Measurements from ENCODE around the gene EHMT1.

Gene EHMT1

GRCh38 chr9:137648396-137648795 is 29.6 kb downstream of the EHMT1 start:
- DNase-seq: no peak

GRCh38 chr9:137649553-137649952 is 30.7 kb downstream of the EHMT1 start:
- no peak for DNase-seq

DNA sequence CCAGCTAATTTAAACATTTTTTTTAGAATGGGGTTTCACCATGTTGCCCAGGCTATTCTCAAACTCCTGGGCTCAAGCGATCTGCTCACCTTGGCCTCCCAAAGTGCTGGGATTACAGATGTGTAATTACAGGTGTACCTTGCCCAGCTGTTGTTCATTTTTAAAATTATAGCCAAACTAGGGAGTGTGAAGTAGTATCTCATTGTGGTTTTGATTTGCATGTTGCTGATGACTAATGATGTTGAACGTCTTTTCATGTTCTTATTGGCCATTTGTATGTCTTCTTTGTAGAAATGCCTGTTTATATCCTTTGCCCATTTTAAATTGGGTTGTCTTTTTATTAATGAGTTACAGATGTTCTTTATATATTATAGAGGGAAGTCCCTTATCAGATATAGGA is 31.5 kb downstream of the EHMT1 start:
- DNase-seq: no peak

- no peak for DNase-seq
These were observed 32.0 kb downstream of the EHMT1 start for GRCh38 chr9:137650779-137651178.

GRCh38 chr9:137656416-137656815 is 37.6 kb downstream of the EHMT1 start:
- no peak for DNase-seq

- DNase-seq: no peak
These were observed 38.8 kb downstream of the EHMT1 start for GRCh38 chr9:137657606-137658005.

DNA sequence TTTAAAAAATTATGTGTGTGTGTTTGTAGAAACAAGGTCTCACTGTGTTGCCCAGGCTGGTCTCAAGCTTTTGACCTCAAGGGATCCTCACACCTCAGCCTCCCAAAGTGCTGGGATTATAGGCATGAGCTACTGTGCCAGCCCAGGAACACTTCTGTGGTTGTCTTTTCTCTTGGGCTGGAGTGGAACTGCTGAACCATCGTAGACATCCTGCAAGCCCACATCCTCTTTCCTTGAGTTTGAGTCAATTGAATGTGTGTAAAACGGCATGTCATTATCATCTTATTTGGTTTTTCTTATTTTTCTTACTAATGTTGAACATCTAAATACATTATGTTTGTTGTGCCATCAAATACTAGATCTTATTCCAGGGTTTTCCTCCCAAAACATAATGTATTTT is 40.0 kb downstream of the EHMT1 start:
- DNase-seq: no peak

DNA sequence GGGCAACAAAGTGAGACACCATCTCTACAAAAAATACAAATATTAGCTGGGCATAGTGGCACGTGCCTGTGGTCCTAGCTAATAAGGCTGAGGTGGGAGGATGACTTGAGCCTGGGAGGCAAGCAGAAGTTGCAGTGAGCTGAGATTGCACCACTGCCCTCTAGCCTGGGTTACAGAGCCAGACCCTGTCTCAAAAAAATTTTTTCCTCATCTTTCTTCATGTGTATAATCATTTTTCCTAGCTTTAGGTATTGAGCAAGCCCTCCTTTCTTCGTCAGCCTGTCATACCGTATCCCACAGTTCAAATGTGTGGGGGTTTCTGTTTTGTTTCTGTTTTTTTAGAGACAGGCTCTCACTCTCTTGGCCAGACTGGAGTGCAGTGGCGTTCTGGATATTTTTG is 41.3 kb downstream of the EHMT1 start:
- DNase-seq: no peak

DNA sequence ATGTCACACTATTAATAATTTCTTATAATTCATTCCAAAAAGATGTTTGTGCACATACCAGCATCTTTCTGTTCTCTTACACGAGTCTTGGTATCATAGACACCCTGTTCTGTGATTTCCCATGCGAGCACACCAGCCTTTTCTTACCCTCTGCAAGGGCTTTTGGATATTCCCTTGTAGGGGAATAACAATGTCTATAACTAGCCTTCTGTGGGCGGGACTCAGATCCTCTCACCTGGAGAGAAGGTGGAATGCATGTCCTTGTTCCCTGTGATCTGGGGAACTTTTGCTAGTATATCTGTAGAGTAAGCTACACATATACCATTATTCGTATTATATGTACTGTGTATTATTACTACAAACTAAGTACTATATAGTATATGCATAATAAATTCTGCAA is 44.8 kb downstream of the EHMT1 start:
- DNase-seq: no peak

GRCh38 chr9:137664676-137665075 is 45.9 kb downstream of the EHMT1 start:
- no peak for DNase-seq

DNA sequence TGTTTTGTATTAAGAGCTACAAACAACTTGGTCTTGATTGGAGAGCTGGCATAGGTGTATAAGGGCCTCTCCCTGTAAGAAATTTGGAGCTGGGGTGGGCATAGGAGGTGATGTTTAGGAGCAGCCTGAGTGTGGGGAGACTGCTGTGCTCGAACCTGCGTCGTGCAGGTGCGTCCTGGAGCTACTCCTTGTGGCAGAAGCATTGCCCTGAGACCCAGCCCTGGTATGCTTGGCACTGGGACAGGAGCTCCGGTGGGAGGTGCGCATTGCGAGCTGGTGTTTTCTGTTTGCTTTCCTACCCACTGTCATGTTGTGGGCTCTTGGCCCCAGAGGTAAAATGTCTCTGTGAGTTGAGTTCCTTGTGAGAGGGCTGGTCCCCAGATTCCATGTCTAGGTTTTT is 46.4 kb downstream of the EHMT1 start:
- DNase-seq: no peak

DNA sequence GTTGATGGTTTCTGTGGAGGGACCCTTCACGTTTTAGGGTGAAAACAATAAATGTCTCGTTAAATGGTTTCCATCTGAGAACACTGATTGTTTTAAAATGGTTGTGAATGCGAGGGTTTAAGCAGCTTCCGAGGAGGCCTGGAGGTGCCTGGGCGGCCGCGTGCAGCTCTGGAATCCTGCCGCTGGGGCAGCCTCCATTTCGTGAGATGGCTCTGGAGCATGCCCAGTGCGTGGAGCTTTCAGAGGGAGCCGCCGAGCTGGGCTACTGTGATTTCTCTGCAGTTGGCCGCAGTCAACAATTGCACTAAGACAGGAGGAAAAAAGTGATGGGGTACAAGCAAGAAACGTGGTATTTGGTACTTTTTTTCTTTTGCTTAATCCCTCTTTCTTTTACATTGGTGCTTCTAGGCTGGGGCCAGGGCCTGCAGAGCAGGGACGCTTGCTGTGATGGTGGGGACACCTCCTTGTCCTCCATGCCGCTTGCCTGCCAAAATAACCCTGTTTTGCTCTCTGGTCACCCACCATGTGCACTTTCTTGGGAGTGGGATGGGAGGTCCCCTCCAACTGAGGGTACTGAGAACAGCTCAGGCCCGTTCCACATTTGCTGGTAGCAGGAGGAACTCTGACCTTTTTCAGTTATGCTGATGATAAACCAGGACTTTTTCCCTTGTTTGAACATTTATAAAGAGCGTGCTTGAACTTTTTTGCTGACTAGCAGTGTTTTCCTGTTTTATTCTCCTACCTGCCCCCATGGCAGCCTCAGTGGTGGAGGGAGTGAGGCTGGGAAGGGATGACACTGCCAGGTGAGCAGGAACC is 47.1 kb downstream of the EHMT1 start:
- no peak for DNase-seq

DNA sequence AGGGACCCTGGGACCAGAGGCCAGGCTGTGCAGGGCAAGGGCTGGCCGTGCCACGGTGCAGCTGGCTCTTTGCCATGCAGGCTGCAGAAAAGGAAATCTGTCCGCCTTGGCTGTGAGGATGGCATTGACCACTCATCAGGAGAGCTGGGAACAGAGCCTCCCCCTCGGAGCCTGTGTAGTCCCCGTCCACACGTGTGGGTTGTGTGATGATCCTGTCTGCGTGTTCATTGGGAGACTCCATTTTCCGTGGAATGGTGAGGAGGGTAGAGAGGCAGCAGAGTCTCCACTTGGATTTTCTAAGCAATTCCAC is 47.7 kb downstream of the EHMT1 start:
- no peak for DNase-seq

- no peak for DNase-seq
These were observed 48.3 kb downstream of the EHMT1 start for GRCh38 chr9:137666955-137667670.

- no peak for DNase-seq
These were observed 49.4 kb downstream of the EHMT1 start for GRCh38 chr9:137668203-137668602.

- no peak for DNase-seq
These were observed 50.5 kb downstream of the EHMT1 start for GRCh38 chr9:137669261-137669672.

GRCh38 chr9:137670391-137671195 is 51.8 kb downstream of the EHMT1 start:
- DNase-seq: no peak

- DNase-seq: no peak
These were observed 52.4 kb downstream of the EHMT1 start for GRCh38 chr9:137671196-137671538.

DNA sequence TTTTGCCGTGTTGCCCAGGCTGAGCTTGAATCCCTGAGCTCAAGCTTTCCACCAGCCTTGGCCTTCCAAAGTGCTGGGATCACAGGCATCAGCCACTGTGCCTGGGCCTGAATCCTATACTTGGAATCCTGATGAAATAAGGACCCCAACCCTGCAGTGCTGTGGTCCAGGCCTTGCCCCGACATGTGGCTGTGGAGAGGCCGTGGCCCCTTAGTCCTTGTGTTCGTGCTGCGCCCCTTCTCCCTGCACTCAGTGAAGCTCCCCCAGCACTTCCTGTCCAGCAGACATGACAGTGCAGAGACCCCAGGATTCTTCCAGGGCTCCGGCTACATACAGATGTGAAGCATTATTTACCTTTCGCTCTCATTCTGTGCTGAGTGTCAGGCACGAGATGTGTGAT is 52.9 kb downstream of the EHMT1 start:
- no peak for DNase-seq

- no peak for DNase-seq
These were observed 54.3 kb downstream of the EHMT1 start for GRCh38 chr9:137672907-137673791.

GRCh38 chr9:137673886-137674285 is 55.1 kb downstream of the EHMT1 start:
- DNase-seq: no peak

- DNase-seq: no peak
These were observed 55.6 kb downstream of the EHMT1 start for GRCh38 chr9:137674307-137674975.
